Activated CD4-positive, alpha-beta memory T cell treated with anti-CD3 and anti-CD28 coated beads, Interleukin-2, amount 10 ng/mL, durations not matched to agents 7 days and 5 days (primary cell): ENCODE data around the gene CCDC85A. TPM values are rescaled to one million over a fixed set of nuclear protein-coding genes. Genes with fewer than 3 reads are reported as not detected.

Experiments
- CTCF ChIA-PET: fragments of 350-600 bp; sonication (Branson Sonifier 250); formaldehyde crosslinking; loops from one replicate; lab custom pipeline; 2021; ENCODE audit warnings: antibody characterized with exemption, inconsistent platforms; lab: Charles Lee
- POLR2A ChIA-PET: fragments of 350-600 bp; sonication (Branson Sonifier 250); formaldehyde crosslinking; loops from one replicate; lab custom pipeline; 2021; ENCODE audit warnings: antibody characterized with exemption; lab: Charles Lee
- DNase-seq: peaks from one replicate; pipeline ENCODE4 v3.0.0-alpha.2; 2020
- H3K27ac Mint-ChIP-seq: one replicate; pipeline ENCODE4 v1.8.0; 2021; ENCODE audit warnings: mild to moderate bottlenecking, mixed read lengths
- H3K27me3 Mint-ChIP-seq: one replicate; pipeline ENCODE4 v1.8.0; 2021; ENCODE audit warnings: mixed read lengths
- H3K36me3 Mint-ChIP-seq: one replicate; pipeline ENCODE4 v1.8.0; 2021; ENCODE audit warnings: low read depth, mixed read lengths
- H3K4me1 Mint-ChIP-seq: one replicate; pipeline ENCODE4 v1.8.0; 2021; ENCODE audit warnings: mixed read lengths
- H3K4me3 Mint-ChIP-seq: one replicate; pipeline ENCODE4 v1.8.0; 2021; ENCODE audit warnings: mild to moderate bottlenecking, mixed read lengths
- H3K9me3 Mint-ChIP-seq: one replicate; pipeline ENCODE4 v1.8.0; 2021; ENCODE audit warnings: mixed read lengths
- total RNA-seq, 2 experiments: library from RNA; stranded (reverse); gene quantifications; one replicate each; pipeline ENCODE4 v1.2.3, GENCODE V29; 2021

Gene CCDC85A
- total RNA-seq, 2 experiments from 2014 or later = not detected

DNA sequence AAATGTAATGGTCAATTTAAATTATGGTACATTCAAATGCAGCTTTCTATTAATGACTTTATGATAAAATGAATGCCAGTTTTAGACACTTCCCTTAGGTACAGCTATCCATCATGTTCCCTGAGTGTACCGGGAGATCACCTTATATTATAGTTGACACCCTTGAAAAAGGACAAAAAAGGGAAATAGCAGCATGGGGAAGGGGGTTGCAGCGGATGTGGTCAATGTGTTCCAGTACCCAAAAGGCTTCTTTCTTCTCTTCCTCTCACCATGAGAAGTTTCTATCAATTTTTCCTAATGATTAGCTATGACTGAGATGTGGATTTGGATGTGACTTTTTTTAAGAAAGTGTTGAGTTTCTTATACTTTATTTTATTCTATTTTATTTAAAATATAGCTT lies 154.4 kb downstream of the CCDC85A start:
- no peaks in the 10 kb centered on the region for H3K27me3 Mint-ChIP-seq
- ChIA-PET CTCF (no interaction called here), POLR2A (no interaction called here)
- H3K4me3 Mint-ChIP-seq = no peak overlapping the region
- no peak for DNase-seq
- H3K27ac Mint-ChIP-seq = no peak overlapping the region
- no peaks in the 10 kb centered on the region for H3K4me1 Mint-ChIP-seq
- H3K36me3 Mint-ChIP-seq = no peaks in the 10 kb centered on the region
- no peaks in the 10 kb centered on the region for H3K9me3 Mint-ChIP-seq

DNA sequence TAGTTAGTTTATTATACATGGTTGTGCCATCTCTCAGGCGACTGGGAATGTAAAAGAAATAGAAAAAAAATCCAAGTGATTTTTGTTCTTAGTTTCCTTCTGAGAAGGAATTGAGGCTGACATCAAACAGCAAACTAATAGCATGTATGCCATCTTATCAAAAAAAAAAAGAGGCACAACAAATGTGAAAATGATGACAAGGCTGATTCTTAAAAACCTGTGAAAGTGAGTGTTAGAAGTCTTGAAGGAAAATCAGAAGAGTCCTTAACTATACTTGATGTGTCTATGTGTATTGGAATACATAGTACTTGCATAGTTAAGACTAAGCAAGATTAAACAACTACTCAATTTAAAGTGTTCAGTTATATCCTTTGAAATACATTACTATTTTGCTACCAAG lies 161.0 kb downstream of the CCDC85A start:
- ChIA-PET POLR2A (no interaction called here), CTCF (no interaction called here)
- Mint-ChIP-seq H3K4me1 (no peaks in the 10 kb centered on the region), H3K9me3 (no peaks in the 10 kb centered on the region), H3K36me3 (no peaks in the 10 kb centered on the region), H3K4me3 (no peak overlapping the region), H3K27me3 (no peaks in the 10 kb centered on the region), H3K27ac (no peak overlapping the region)
- no peak for DNase-seq

- H3K4me1 Mint-ChIP-seq = no peaks in the 10 kb centered on the region
- H3K4me3 Mint-ChIP-seq = no peak overlapping the region
- ChIA-PET CTCF (no interaction called here), POLR2A (no interaction called here)
- no peak overlapping the region for H3K27ac Mint-ChIP-seq
- no peaks in the 10 kb centered on the region for H3K27me3 Mint-ChIP-seq
- DNase-seq = no peak
- H3K9me3 Mint-ChIP-seq = no peaks in the 10 kb centered on the region
- no peaks in the 10 kb centered on the region for H3K36me3 Mint-ChIP-seq
These were observed 164.1 kb downstream of the CCDC85A start for GRCh38 chr2:56347881-56348280.

DNA sequence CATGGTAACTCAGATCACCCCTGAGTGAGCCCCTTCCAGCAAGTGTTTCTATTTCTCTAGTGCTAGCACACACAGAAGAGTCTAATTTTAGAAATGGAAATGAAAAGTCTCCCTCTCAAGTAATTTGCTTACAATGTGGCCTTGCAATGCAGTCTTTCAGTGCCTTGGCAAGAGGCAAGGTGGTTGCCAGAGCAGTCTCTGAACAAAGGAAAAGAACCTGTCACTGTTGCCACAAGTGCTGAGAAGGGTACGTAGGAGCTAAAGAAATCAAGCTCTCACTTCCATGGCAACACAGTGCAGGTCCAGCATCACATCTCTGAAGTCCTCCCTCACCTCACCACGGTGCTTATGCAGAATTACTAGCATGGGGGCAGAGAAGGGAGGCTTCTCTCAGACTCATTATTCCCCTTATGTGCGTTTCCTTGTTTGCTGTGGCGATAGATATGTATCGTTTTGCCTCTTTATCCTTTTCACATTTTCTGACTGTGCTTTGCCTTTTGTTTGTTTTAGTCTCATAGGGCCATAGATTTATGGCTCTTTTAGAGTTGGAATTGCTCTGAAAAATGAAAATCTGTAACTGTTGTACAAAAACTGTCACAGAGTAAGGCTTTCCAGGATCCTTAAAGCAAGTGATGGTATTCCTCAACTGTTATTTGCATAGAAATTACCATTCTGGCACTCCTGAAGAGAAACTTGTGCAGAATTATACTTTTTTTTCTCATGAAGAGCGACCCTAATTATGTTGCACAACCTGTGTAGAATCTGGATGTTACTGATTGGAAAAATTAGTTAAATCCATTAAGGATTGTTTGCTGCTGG lies 164.8 kb downstream of the CCDC85A start:
- Mint-ChIP-seq H3K27ac (no peak overlapping the region), H3K36me3 (no peaks in the 10 kb centered on the region), H3K4me1 (no peaks in the 10 kb centered on the region), H3K4me3 (no peak overlapping the region), H3K27me3 (no peaks in the 10 kb centered on the region), H3K9me3 (no peaks in the 10 kb centered on the region)
- ChIA-PET POLR2A (no interaction called here), CTCF (no interaction called here)
- DNase-seq = no peak

DNA sequence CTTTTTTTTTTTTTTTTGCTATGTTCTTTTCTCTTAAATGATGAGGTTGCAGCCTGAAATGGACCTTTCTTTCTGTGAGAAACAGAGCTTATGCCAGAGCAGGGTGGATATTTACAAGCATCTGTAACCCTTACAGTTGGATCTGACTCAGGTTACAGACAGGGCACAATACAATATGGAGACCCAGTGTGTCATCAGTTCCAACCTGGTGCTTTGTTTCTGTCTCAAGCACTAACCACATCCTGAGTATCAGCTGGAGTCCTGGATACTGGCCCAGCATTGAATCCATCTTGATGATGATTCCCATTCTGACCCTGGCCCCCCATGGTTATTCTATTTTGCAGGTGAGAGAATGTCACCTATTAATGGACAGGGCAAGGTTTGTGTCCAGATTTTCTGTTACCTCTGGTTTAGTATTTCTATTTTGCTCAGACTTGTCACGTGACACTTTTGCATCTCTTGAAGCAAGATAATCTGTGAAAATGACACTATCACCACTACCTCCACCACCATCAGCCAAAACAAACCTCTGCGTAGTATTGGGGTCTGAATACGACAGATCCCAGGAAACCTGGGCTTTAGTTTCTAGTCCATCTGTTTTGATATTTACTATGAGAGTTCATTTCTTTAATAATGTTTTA lies 174.0 kb downstream of the CCDC85A start:
- Mint-ChIP-seq H3K27ac (no peak overlapping the region), H3K4me3 (no peak overlapping the region), H3K36me3 (no peaks in the 10 kb centered on the region), H3K9me3 (peaks cover 8% of the 10 kb centered on the region), H3K27me3 (no peaks in the 10 kb centered on the region), H3K4me1 (no peaks in the 10 kb centered on the region)
- POLR2A ChIA-PET = no interaction called here
- CTCF ChIA-PET = no interaction called here
- no peak for DNase-seq

DNA sequence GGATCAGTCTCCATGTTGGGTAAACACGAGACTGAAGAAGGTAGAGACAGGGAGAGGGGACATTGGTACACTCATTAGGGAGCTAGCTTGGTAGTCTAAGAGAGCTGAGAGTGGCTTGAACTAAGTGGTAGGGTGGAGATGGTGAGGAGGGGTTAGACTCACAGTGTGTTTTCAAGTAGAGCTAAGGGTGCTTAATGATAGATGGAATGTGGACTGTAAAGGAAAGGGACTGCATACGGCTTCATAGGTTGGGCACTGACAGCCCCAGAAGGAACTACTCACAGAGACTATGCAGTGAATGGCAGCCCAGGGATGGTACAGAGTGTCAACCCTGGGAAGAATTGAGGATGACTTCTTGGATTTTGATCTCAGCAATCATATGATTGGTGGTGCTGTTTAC lies 178.1 kb downstream of the CCDC85A start:
- no peak for DNase-seq
- no peaks in the 10 kb centered on the region for H3K36me3 Mint-ChIP-seq
- H3K27me3 Mint-ChIP-seq = no peaks in the 10 kb centered on the region
- H3K4me1 Mint-ChIP-seq = no peaks in the 10 kb centered on the region
- ChIA-PET CTCF (no interaction called here), POLR2A (no interaction called here)
- H3K27ac Mint-ChIP-seq = no peak overlapping the region
- peaks cover 8% of the 10 kb centered on the region for H3K9me3 Mint-ChIP-seq
- H3K4me3 Mint-ChIP-seq = no peak overlapping the region

DNA sequence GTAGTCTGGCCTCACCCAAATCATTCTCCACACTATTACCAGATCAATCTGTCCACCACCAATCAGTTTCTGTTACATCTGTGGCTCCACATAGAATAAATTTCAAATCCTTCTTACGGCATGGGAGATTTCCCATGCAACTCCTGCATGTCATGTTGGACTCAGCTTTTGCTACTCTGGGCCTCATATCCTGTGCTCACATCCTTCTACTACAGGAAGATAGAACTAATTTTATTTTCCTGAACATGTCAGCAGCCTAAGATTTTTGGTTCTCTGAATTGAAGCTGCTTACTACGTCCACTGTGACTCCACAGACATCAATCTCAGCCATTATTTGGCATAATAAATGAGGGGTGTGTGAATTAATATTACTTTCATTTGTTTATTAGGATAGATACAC lies 181.1 kb downstream of the CCDC85A start:
- ChIA-PET POLR2A (no interaction called here), CTCF (no interaction called here)
- no peak for DNase-seq
- no peak overlapping the region for H3K4me3 Mint-ChIP-seq
- H3K27ac Mint-ChIP-seq = no peak overlapping the region
- no peaks in the 10 kb centered on the region for H3K27me3 Mint-ChIP-seq
- no peaks in the 10 kb centered on the region for H3K36me3 Mint-ChIP-seq
- peaks cover 10% of the 10 kb centered on the region for H3K9me3 Mint-ChIP-seq
- H3K4me1 Mint-ChIP-seq = no peaks in the 10 kb centered on the region

- no peaks in the 10 kb centered on the region for H3K36me3 Mint-ChIP-seq
- peaks cover 2% of the 10 kb centered on the region for H3K9me3 Mint-ChIP-seq
- no peak overlapping the region for H3K27ac Mint-ChIP-seq
- POLR2A ChIA-PET = no interaction called here
- no peak overlapping the region for H3K4me3 Mint-ChIP-seq
- no peak for DNase-seq
- CTCF ChIA-PET = no interaction called here
- H3K4me1 Mint-ChIP-seq = no peaks in the 10 kb centered on the region
- no peaks in the 10 kb centered on the region for H3K27me3 Mint-ChIP-seq
These were observed 185.5 kb downstream of the CCDC85A start for GRCh38 chr2:56369316-56369715.

DNA sequence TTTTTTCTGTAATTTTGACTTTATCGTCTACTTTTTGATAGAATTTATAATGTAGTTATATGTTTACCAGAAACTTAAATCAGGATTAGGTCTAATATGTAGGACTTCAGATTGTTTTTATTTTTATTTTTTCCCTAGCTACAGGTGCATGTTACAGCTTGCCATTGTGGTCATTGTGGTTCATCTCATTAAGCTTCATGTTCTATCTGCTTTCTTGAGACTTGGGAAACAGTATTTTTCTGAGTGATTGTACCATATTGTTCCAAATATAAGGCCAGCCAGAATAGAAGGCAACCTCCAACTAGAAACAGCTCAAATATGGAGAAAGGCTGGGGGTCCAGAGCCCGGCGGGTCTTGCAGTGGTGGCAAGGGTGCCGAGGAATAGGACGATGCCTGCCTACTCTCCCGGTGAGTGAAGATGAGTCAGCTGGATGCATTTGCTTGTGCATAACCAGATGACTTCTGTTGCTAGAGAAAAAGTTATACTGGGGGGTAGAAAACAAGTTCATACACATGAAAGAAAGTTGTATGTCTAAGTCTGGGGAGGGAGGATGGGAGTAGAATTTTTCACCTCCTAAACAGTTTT lies 188.4 kb downstream of the CCDC85A start:
- Mint-ChIP-seq H3K27ac (no peak overlapping the region), H3K27me3 (no peaks in the 10 kb centered on the region), H3K9me3 (peaks cover 2% of the 10 kb centered on the region), H3K4me1 (no peaks in the 10 kb centered on the region), H3K36me3 (no peaks in the 10 kb centered on the region), H3K4me3 (no peak overlapping the region)
- no peak for DNase-seq
- ChIA-PET CTCF (no interaction called here), POLR2A (no interaction called here)

DNA sequence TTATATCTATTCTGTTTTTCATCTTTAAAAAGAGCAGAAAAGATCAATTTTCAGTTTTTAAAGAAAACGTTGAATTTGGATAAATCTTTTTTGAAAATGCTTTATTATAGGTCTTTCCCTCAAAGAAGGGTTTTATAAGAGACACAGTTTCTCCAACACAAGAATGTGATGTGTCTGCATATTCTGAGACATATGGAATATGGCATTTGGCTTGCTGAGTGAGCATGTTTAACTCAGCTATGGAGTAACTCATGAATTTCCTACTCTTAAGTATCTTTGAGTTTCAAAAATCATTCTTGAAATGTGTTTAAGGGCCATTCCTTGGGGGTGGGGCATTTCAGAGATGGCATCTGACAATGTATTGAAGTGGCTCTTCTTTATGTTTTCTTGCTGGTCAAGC lies 191.5 kb downstream of the CCDC85A start:
- POLR2A ChIA-PET = no interaction called here
- no peaks in the 10 kb centered on the region for H3K4me1 Mint-ChIP-seq
- no peaks in the 10 kb centered on the region for H3K9me3 Mint-ChIP-seq
- H3K4me3 Mint-ChIP-seq = no peak overlapping the region
- no peaks in the 10 kb centered on the region for H3K36me3 Mint-ChIP-seq
- no peak overlapping the region for H3K27ac Mint-ChIP-seq
- DNase-seq = no peak
- H3K27me3 Mint-ChIP-seq = no peaks in the 10 kb centered on the region
- CTCF ChIA-PET = no interaction called here

GRCh38 chr2:56376699-56377665 lies 193.2 kb downstream of the CCDC85A start:
- H3K9me3 Mint-ChIP-seq = no peaks in the 10 kb centered on the region
- no peak for DNase-seq
- no peak overlapping the region for H3K27ac Mint-ChIP-seq
- ChIA-PET CTCF (interaction anchor here (0.6 kb wide), 1 partner anchor 1036 kb away, joined by 5 read pairs; no protein-coding TSS in a partner anchor), POLR2A (no interaction called here)
- H3K36me3 Mint-ChIP-seq = no peaks in the 10 kb centered on the region
- no peaks in the 10 kb centered on the region for H3K27me3 Mint-ChIP-seq
- H3K4me3 Mint-ChIP-seq = no peak overlapping the region
- no peaks in the 10 kb centered on the region for H3K4me1 Mint-ChIP-seq

DNA sequence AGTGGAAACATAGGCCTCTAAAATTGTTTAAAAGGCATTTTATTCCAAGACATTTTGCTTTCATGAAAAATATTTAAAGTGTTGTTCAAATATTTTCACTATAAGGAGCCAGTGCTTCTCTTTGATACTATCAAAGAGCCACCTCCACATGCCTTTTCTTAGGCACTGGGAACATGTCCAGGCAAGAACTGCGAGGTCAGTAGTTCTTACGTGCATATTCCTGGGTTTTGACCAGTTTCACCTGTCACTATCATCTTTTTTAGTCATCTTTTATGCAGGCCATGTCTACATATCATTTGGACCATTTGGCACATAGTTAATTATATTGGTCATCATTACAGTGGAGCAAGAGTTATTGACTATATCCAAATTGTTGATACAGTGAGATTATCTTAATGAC lies 195.3 kb downstream of the CCDC85A start:
- H3K4me1 Mint-ChIP-seq = no peaks in the 10 kb centered on the region
- CTCF ChIA-PET = no interaction called here
- H3K27me3 Mint-ChIP-seq = no peaks in the 10 kb centered on the region
- H3K9me3 Mint-ChIP-seq = no peaks in the 10 kb centered on the region
- no peak overlapping the region for H3K4me3 Mint-ChIP-seq
- no peaks in the 10 kb centered on the region for H3K36me3 Mint-ChIP-seq
- no peak for DNase-seq
- POLR2A ChIA-PET = no interaction called here
- no peak overlapping the region for H3K27ac Mint-ChIP-seq

DNA sequence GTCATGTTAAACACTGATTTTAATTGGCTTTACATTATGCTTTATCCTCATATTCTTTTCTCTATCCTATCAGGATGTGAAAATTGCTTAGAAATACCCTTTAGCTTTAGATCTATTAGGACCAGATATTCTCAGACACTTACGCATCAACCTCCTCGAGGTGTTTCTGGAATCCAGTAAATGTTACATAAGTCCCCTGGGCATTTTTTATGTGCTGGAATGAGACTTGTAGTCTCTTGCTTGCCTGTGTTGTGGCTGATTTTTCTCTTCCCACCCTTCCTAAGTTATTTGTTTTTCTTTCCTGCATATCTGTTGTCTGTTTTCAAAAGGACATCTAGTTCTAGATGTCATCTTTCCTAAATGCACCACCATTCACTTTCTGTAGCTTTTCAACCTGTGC lies 197.1 kb downstream of the CCDC85A start:
- Mint-ChIP-seq H3K4me1 (no peaks in the 10 kb centered on the region), H3K27ac (no peak overlapping the region), H3K27me3 (no peaks in the 10 kb centered on the region), H3K9me3 (no peaks in the 10 kb centered on the region), H3K4me3 (no peak overlapping the region), H3K36me3 (no peaks in the 10 kb centered on the region)
- CTCF ChIA-PET = no interaction called here
- POLR2A ChIA-PET = no interaction called here
- no peak for DNase-seq
